Measurements from ENCODE around the gene TYW1.
"Not testable (repeated sequence)": the region's sequence is repeated elsewhere in the genome, so short reads cannot be mapped to it uniquely, and the experiment has no call there.

- TF ChIP-seq CTCF, POLR2A, EP300 (IDR thresholded peaks at IDR 0.05): not testable (repeated sequence)
Observed at GRCh38 chr7:67062802-67063201, 66.2 kb downstream of the TYW1 start.
